ENCODE measurements around the gene MLLT1.
A peak's percentile ranks its signal among the peaks of the same experiment; 100 is the strongest.

Gene MLLT1

GRCh38 chr19:6279620-6279930 lies 200 bp downstream of the MLLT1 start:
- no peaks in the 10 kb centered on the region for H3K9me3 ChIP-seq (ENCODE audit: insufficient read depth, low read length)
- H4K20me1 ChIP-seq (ENCODE audit: insufficient read depth, low read length), result peaks cover 41% of the 10 kb centered on the region
- H3K27me3 ChIP-seq (ENCODE audit: low read depth, low read length), result no peaks in the 10 kb centered on the region
- no peak overlapping the region for H2AFZ ChIP-seq (ENCODE audit: low read depth, low read length)
- TF ChIP-seq EZH2phosphoT487 (IDR thresholded peaks at IDR 0.05; ENCODE audit: low read depth), result no peak
- no peak for TF ChIP-seq CTCF (IDR thresholded peaks at IDR 0.05; ENCODE audit: low read depth, low read length)
- H3K79me2 ChIP-seq (ENCODE audit: low read length), result peaks cover 49% of the 10 kb centered on the region
- H3K27ac ChIP-seq (ENCODE audit: low read length), result peak overlapping the region; percentile 26
- H3K36me3 ChIP-seq (replicated peaks; ENCODE audit: low read depth, low read length), result peaks cover 14% of the 10 kb centered on the region
- peak overlapping the region; percentile 92 for H3K9ac ChIP-seq (ENCODE audit: low read length)
- peak overlapping the region; percentile 84 for H3K4me3 ChIP-seq (ENCODE audit: low read length)
- H3K4me1 ChIP-seq (ENCODE audit: low read length), result peaks cover 20% of the 10 kb centered on the region
- H3K4me2 ChIP-seq (ENCODE audit: low read length), result peak overlapping the region; percentile 87

GRCh38 chr19:6278740-6279619 lies 795 bp downstream of the MLLT1 start:
- Histone ChIP-seq H3K4me1 (ENCODE audit: low read length) (peaks cover 20% of the 10 kb centered on the region), H3K79me2 (ENCODE audit: low read length) (peaks cover 55% of the 10 kb centered on the region), H3K4me3 (ENCODE audit: low read length) (peak overlapping the region; percentile 84), H3K27me3 (ENCODE audit: low read depth, low read length) (no peaks in the 10 kb centered on the region), H3K9ac (ENCODE audit: low read length) (peak overlapping the region; percentile 92), H2AFZ (ENCODE audit: low read depth, low read length) (no peak overlapping the region), H3K27ac (ENCODE audit: low read length) (peak overlapping the region; percentile 26), H3K36me3 (replicated peaks; ENCODE audit: low read depth, low read length) (peaks cover 14% of the 10 kb centered on the region), H4K20me1 (ENCODE audit: insufficient read depth, low read length) (peaks cover 47% of the 10 kb centered on the region), H3K4me2 (ENCODE audit: low read length) (peak overlapping the region; percentile 87), H3K9me3 (ENCODE audit: insufficient read depth, low read length) (no peaks in the 10 kb centered on the region)
- TF ChIP-seq EZH2phosphoT487 (IDR thresholded peaks at IDR 0.05; ENCODE audit: low read depth) (no peak), CTCF (IDR thresholded peaks at IDR 0.05; ENCODE audit: low read depth, low read length) (no peak)

GRCh38 chr19:6278051-6278450 lies 1.7 kb downstream of the MLLT1 start:
- TF ChIP-seq CTCF (IDR thresholded peaks at IDR 0.05; ENCODE audit: low read depth, low read length), result no peak
- TF ChIP-seq EZH2phosphoT487 (IDR thresholded peaks at IDR 0.05; ENCODE audit: low read depth), result no peak
- no peak overlapping the region for H2AFZ ChIP-seq (ENCODE audit: low read depth, low read length)
- no peak overlapping the region for H3K9ac ChIP-seq (ENCODE audit: low read length)
- H3K9me3 ChIP-seq (ENCODE audit: insufficient read depth, low read length), result no peaks in the 10 kb centered on the region
- peaks cover 64% of the 10 kb centered on the region for H3K79me2 ChIP-seq (ENCODE audit: low read length)
- no peaks in the 10 kb centered on the region for H3K27me3 ChIP-seq (ENCODE audit: low read depth, low read length)
- peak overlapping the region; percentile 84; the same call in 1 of the 2 replicates for H3K4me3 ChIP-seq (ENCODE audit: low read length)
- no peak overlapping the region for H3K27ac ChIP-seq (ENCODE audit: low read length)
- peaks cover 20% of the 10 kb centered on the region for H3K4me1 ChIP-seq (ENCODE audit: low read length)
- peak overlapping the region; percentile 87 for H3K4me2 ChIP-seq (ENCODE audit: low read length)
- H3K36me3 ChIP-seq (replicated peaks; ENCODE audit: low read depth, low read length), result peaks cover 14% of the 10 kb centered on the region
- H4K20me1 ChIP-seq (ENCODE audit: insufficient read depth, low read length), result peaks cover 56% of the 10 kb centered on the region

- H2AFZ ChIP-seq (ENCODE audit: low read depth, low read length), result no peak overlapping the region
- H3K27me3 ChIP-seq (ENCODE audit: low read depth, low read length), result no peaks in the 10 kb centered on the region
- no peak overlapping the region for H3K4me2 ChIP-seq (ENCODE audit: low read length)
- no peak overlapping the region for H3K27ac ChIP-seq (ENCODE audit: low read length)
- no peak overlapping the region for H3K9ac ChIP-seq (ENCODE audit: low read length)
- no peaks in the 10 kb centered on the region for H3K9me3 ChIP-seq (ENCODE audit: insufficient read depth, low read length)
- peaks cover 14% of the 10 kb centered on the region for H3K36me3 ChIP-seq (replicated peaks; ENCODE audit: low read depth, low read length)
- TF ChIP-seq EZH2phosphoT487 (IDR thresholded peaks at IDR 0.05; ENCODE audit: low read depth), result no peak
- peaks cover 20% of the 10 kb centered on the region for H3K4me1 ChIP-seq (ENCODE audit: low read length)
- H3K4me3 ChIP-seq (ENCODE audit: low read length), result no peak overlapping the region
- H3K79me2 ChIP-seq (ENCODE audit: low read length), result peaks cover 81% of the 10 kb centered on the region
- peaks cover 72% of the 10 kb centered on the region for H4K20me1 ChIP-seq (ENCODE audit: insufficient read depth, low read length)
These were observed 3.3 kb downstream of the MLLT1 start for GRCh38 chr19:6276447-6276846.
